Measurements from ENCODE around the gene TRIM45.

TRIM45 gene

GRCh38 chr1:117121589-117122329 is at the start of gene TRIM45:
Gene TRIM45, minus strand, starts transcription at chr1:117121749. Its CDS starts 548 bp downstream, at chr1:117121201.
- POLR2A ChIA-PET = no interaction called here
- DNase-seq (ENCODE audit: extremely low spot score) = peak; percentile 92
- CTCF ChIA-PET = interaction anchor here (0.6 to 4.1 kb wide), 15 partner anchors 8 to 633 kb away, joined by 3 to 19 read pairs (median 3); no protein-coding TSS in a partner anchor
- TF ChIP-seq, protein P1, sequence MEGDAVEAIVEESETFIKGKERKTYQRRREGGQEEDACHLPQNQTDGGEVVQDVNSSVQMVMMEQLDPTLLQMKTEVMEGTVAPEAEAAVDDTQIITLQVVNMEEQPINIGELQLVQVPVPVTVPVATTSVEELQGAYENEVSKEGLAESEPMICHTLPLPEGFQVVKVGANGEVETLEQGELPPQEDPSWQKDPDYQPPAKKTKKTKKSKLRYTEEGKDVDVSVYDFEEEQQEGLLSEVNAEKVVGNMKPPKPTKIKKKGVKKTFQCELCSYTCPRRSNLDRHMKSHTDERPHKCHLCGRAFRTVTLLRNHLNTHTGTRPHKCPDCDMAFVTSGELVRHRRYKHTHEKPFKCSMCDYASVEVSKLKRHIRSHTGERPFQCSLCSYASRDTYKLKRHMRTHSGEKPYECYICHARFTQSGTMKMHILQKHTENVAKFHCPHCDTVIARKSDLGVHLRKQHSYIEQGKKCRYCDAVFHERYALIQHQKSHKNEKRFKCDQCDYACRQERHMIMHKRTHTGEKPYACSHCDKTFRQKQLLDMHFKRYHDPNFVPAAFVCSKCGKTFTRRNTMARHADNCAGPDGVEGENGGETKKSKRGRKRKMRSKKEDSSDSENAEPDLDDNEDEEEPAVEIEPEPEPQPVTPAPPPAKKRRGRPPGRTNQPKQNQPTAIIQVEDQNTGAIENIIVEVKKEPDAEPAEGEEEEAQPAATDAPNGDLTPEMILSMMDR (IDR thresholded peaks at IDR 0.05; ENCODE audit: control extremely low read depth, extremely low read depth, low read depth, missing control alignments) = peak; percentile 58

DNA sequence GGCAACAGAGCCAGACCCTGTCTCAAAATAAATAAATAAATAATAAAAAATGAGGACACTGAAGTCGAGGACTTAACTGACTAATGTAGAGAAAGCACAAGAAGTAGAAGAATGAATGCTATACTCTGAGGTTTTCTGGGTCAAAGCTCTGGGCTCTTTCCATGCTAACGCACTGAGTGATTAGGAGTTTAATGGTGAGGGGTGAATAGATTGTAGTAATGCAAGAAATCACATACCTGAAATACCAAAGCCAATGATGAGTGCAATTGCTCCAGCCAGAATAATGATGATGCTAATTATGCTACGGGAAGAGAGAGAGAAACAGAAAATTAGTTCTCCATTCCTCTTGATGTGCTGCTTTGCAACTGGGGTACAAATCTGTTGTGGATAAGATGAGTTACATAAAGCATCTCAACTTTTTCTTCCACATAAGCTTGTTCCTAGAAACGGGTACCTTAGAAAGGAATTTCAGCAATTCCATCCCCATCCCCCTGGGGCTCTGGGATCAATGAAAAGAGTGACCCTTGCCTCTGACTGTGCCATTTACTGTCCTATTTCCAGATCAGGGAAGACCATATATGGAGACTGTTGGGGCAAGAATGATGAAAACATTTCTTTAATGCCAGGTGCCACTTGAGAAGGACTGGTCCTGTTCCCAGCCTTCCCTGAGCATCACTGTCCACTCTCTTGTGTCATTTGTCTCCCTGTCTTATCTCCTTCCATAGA is 48.5 kb upstream of the TRIM45 start:
- DNase-seq (ENCODE audit: extremely low spot score) = no peak
- ChIA-PET POLR2A (no interaction called here), CTCF (interaction anchor here (1.2 kb wide), 1 partner anchor 14 kb away, joined by 3 read pairs; no protein-coding TSS in a partner anchor)
- TF ChIP-seq, protein P1 (IDR thresholded peaks at IDR 0.05; ENCODE audit: control extremely low read depth, extremely low read depth, low read depth, missing control alignments) = no peak

DNA sequence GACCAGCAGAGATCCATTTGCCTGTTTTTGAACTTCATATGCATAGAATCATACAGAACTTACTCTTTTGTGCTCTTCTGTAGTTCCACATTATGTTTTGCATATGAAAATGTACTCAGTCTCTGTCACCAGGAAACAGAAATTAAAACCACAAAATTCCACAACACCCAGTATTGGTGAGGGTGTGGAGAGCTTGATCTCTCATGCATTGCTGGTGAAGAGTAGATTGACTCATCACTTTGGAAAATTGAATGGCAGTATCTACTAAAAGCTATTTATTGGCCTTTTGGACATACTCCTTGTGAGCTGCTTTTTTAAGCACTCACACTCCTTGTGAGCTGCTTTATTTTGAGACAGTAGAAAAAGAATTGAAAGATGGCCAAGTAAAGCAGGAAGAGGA is 45.9 kb upstream of the TRIM45 start:
- no peak for DNase-seq (ENCODE audit: extremely low spot score)
- ChIA-PET CTCF (interaction anchor here (1.0 to 1.6 kb wide), 3 partner anchors 13 to 1029 kb away, joined by 3 to 4 read pairs (median 3); no protein-coding TSS in a partner anchor), POLR2A (no interaction called here)
- TF ChIP-seq, protein P1 (IDR thresholded peaks at IDR 0.05; ENCODE audit: control extremely low read depth, extremely low read depth, low read depth, missing control alignments) = no peak

GRCh38 chr1:117166076-117166475 is 44.5 kb upstream of the TRIM45 start:
- ChIA-PET CTCF (no interaction called here), POLR2A (no interaction called here)
- TF ChIP-seq, protein P1 (IDR thresholded peaks at IDR 0.05; ENCODE audit: control extremely low read depth, extremely low read depth, low read depth, missing control alignments) = no peak
- DNase-seq (ENCODE audit: extremely low spot score) = no peak

DNA sequence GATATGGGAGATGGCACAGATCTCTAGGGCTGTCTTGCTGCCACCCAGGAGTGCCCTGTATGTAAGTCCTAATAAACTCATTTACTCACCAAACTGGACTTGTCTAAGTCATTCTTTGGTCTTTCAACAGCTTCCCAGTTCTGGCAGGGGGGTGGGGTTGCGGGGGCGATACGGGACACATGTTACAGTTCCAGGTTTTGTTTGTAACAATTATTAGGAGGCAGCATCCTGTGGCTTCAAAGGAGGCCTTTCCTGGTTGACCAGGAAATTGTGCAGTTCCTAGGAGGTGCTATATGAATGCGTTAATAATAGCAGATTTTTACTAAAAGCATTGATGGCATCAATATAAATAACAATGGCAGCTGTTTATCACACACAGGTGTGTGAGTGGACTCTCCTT is 42.7 kb upstream of the TRIM45 start:
- ChIA-PET CTCF (interaction anchor here (2.0 kb wide), 1 partner anchor 16 kb away, joined by 5 read pairs; no protein-coding TSS in a partner anchor), POLR2A (no interaction called here)
- TF ChIP-seq, protein P1 (IDR thresholded peaks at IDR 0.05; ENCODE audit: control extremely low read depth, extremely low read depth, low read depth, missing control alignments) = no peak
- no peak for DNase-seq (ENCODE audit: extremely low spot score)

GRCh38 chr1:117162816-117163215 is 41.3 kb upstream of the TRIM45 start:
- POLR2A ChIA-PET = no interaction called here
- CTCF ChIA-PET = interaction anchor here (1.0 to 2.0 kb wide), 2 partner anchors 17 to 372 kb away, joined by 3 to 5 read pairs; no protein-coding TSS in a partner anchor
- TF ChIP-seq, protein P1 (IDR thresholded peaks at IDR 0.05; ENCODE audit: control extremely low read depth, extremely low read depth, low read depth, missing control alignments) = no peak
- no peak for DNase-seq (ENCODE audit: extremely low spot score)

Measured in GM10248 (cell line).